Hepatocyte (in vitro differentiated cells): Measurements from ENCODE around the gene TAF4. TPM values are rescaled to one million over a fixed set of nuclear protein-coding genes. Genes with fewer than 3 reads are reported as not detected.
"Not testable (repeated sequence)": the region's sequence is repeated elsewhere in the genome, so short reads cannot be mapped to it uniquely, and the experiment has no call there.

Experiments used
- DNase-seq: peaks from one replicate; pipeline ENCODE4 v3.0.0-alpha.2; 2016; ENCODE audit warnings: low spot score
- H2AFZ ChIP-seq: fragments of 200-600 bp; sonication (generic); 2 replicates; pipeline ENCODE4 v1.6.0; 2016; ENCODE audit warnings: antibody characterized with exemption, mild to moderate bottlenecking
- H3K27ac ChIP-seq: fragments of 200-600 bp; sonication (generic); 2 replicates; pipeline ENCODE4 v1.5.1; 2016; ENCODE audit warnings: mild to moderate bottlenecking
- H3K27me3 ChIP-seq: fragments of 200-600 bp; sonication (generic); 2 replicates; pipeline ENCODE4 v1.6.1; 2016
- H3K36me3 ChIP-seq: fragments of 200-600 bp; sonication (generic); replicated peaks from 2 replicates; pipeline ENCODE4 v1.5.1; 2016; ENCODE audit warnings: low read depth; ENCODE audit not compliant: insufficient read depth
- H3K4me1 ChIP-seq: fragments of 200-600 bp; sonication (generic); 2 replicates; pipeline ENCODE4 v1.5.1; 2016; ENCODE audit warnings: mild to moderate bottlenecking, moderate library complexity; ENCODE audit not compliant: insufficient read depth
- H3K4me2 ChIP-seq: fragments of 200-600 bp; sonication (generic); 2 replicates; pipeline ENCODE4 v1.6.0; 2016
- H3K4me3 ChIP-seq: fragments of 200-600 bp; sonication (generic); 2 replicates; pipeline ENCODE4 v1.5.1; 2016; ENCODE audit warnings: mild to moderate bottlenecking
- H3K79me2 ChIP-seq: fragments of 200-600 bp; sonication (generic); 2 replicates; pipeline ENCODE4 v1.6.0; 2017; ENCODE audit warnings: mild to moderate bottlenecking
- H3K9me2 ChIP-seq: fragments of 200-600 bp; sonication (generic); replicated peaks from 2 replicates; pipeline ENCODE4 v1.6.0; 2017; ENCODE audit warnings: mild to moderate bottlenecking; ENCODE audit not compliant: insufficient read depth
- H3K9me3 ChIP-seq: fragments of 200-600 bp; sonication (generic); 2 replicates; pipeline ENCODE4 v1.5.1; 2016; ENCODE audit warnings: low read depth, mild to moderate bottlenecking
- H4K20me1 ChIP-seq: fragments of 200-600 bp; sonication (generic); 2 replicates; pipeline ENCODE4 v1.6.0; 2016; ENCODE audit warnings: mild to moderate bottlenecking; ENCODE audit not compliant: insufficient read depth, poor library complexity, severe bottlenecking
- EZH2 ChIP-seq: fragments of 200-600 bp; sonication (generic); IDR thresholded peaks from 2 replicates; pipeline ENCODE4 v1.6.1; 2016; ENCODE audit warnings: antibody characterized with exemption, mild to moderate bottlenecking, borderline replicate concordance
- EZH2phosphoT487 ChIP-seq: fragments of 200-600 bp; sonication (generic); IDR thresholded peaks from one replicate; pipeline ENCODE4 v1.6.1; 2018; ENCODE audit warnings: antibody characterized with exemption, mild to moderate bottlenecking, low read depth, moderate library complexity; ENCODE audit not compliant: unreplicated experiment, severe bottlenecking
- WGBS: methylation state at CpG from one replicate; pipeline ENCODE4 v1.1.6; 2016; ENCODE audit warnings: low lambda C conversion rate; ENCODE audit errors: missing lambda C conversion rate; 5-methylcytosine and 5-hydroxymethylcytosine counted together
- polyA plus RNA-seq: library from polyadenylated mRNA; unstranded; fragments of >200 nt; fragmentation: Nextera tagmentation; extraction: Ambion mirVana; gene quantifications from 2 replicates; pipeline ENCODE4 v1.2.1, GENCODE V29; 2016
- total RNA-seq: library from RNA; depleted of rRNA; stranded (reverse); fragments of >200 nt; gene quantifications from 2 replicates; pipeline ENCODE4 v1.2.3, GENCODE V29; 2014
- TF ChIP-seq, protein P1 (sequence below): fragments of 200-600 bp; sonication (generic); IDR thresholded peaks from 2 replicates; pipeline ENCODE4 v1.5.1; 2016; ENCODE audit warnings: antibody characterized with exemption, mild to moderate bottlenecking; ENCODE audit not compliant: poor library complexity

Gene TAF4
- total and polyA plus RNA-seq, 2 experiments from 2014 or later, result 2.9 to 6.6 TPM

DNA sequence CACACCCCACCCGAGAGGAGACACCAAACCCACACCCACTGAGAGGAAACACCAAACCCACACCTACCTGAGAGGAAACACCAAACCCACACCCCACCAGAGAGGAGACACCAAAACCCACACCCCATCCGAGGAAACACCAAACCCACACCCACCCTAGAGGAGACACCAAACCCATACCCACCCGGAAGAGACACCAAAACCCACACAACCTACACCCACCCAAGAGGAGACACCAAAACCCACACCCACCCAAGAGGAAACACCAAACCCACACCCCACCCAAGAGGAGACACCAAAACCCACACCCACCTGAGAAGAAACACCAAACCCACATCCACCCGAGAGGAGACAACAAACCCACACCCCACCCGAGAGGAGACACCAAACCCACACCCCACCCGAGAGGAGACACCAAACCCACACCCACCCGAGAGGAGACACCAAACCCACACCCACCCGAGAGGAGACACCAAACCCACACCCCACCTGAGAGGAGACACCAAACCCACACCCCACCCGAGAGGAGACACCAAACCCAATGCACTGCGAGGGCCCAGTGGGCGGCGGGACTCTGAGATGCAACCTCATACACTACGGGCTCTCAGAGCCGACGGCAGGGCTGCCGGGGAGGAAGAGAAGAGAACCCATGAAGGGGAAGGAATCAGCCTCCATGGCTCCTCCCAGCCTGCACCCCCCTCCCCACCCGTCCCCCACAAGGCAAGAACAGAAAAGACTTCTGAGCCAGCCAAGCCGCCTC, 83.3 kb downstream of the TAF4 start:
- WGBS, result 92% methylated on average over 10 of the region's 18 CpGs
- Histone ChIP-seq H3K27me3 (no peaks in the 10 kb centered on the region), H3K9me3 (no peaks in the 10 kb centered on the region), H2AFZ (no peak overlapping the region), H3K4me1 (no peaks in the 10 kb centered on the region), H3K4me2 (no peak overlapping the region), H3K9me2 (no peaks in the 10 kb centered on the region), H3K27ac (no peak overlapping the region), H3K36me3 (no peaks in the 10 kb centered on the region), H3K79me2 (no peaks in the 10 kb centered on the region), H4K20me1 (no peaks in the 10 kb centered on the region), H3K4me3 (no peak overlapping the region)
- DNase-seq, result no peak
- TF ChIP-seq, protein P1, sequence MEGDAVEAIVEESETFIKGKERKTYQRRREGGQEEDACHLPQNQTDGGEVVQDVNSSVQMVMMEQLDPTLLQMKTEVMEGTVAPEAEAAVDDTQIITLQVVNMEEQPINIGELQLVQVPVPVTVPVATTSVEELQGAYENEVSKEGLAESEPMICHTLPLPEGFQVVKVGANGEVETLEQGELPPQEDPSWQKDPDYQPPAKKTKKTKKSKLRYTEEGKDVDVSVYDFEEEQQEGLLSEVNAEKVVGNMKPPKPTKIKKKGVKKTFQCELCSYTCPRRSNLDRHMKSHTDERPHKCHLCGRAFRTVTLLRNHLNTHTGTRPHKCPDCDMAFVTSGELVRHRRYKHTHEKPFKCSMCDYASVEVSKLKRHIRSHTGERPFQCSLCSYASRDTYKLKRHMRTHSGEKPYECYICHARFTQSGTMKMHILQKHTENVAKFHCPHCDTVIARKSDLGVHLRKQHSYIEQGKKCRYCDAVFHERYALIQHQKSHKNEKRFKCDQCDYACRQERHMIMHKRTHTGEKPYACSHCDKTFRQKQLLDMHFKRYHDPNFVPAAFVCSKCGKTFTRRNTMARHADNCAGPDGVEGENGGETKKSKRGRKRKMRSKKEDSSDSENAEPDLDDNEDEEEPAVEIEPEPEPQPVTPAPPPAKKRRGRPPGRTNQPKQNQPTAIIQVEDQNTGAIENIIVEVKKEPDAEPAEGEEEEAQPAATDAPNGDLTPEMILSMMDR, result no peak
- TF ChIP-seq EZH2phosphoT487, result no peak
- TF ChIP-seq EZH2, result no peak

DNA sequence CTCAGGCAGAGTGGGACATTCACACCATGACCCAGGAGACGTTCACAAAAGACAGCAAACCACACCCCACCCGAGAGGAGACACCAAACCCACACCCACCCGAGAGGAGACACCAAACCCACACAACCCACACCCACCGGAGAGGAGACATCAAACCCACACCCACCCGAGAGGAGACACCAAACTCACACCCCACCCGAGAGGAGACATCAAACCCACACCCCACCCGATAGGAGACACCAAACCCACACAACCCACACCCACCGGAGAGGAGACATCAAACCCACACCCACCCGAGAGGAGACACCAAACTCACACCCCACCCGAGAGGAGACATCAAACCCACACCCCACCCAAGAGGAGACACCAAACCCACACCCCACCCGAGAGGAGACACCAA, 84.0 kb downstream of the TAF4 start:
- not testable (repeated sequence) for H3K4me2 ChIP-seq, H3K9me2 ChIP-seq, H2AFZ ChIP-seq, H3K4me1 ChIP-seq, H4K20me1 ChIP-seq, H3K79me2 ChIP-seq, H3K36me3 ChIP-seq, H3K27me3 ChIP-seq, H3K9me3 ChIP-seq, H3K27ac ChIP-seq, DNase-seq, H3K4me3 ChIP-seq
- WGBS, result 89% methylated on average over 1 of the region's 11 CpGs

DNA sequence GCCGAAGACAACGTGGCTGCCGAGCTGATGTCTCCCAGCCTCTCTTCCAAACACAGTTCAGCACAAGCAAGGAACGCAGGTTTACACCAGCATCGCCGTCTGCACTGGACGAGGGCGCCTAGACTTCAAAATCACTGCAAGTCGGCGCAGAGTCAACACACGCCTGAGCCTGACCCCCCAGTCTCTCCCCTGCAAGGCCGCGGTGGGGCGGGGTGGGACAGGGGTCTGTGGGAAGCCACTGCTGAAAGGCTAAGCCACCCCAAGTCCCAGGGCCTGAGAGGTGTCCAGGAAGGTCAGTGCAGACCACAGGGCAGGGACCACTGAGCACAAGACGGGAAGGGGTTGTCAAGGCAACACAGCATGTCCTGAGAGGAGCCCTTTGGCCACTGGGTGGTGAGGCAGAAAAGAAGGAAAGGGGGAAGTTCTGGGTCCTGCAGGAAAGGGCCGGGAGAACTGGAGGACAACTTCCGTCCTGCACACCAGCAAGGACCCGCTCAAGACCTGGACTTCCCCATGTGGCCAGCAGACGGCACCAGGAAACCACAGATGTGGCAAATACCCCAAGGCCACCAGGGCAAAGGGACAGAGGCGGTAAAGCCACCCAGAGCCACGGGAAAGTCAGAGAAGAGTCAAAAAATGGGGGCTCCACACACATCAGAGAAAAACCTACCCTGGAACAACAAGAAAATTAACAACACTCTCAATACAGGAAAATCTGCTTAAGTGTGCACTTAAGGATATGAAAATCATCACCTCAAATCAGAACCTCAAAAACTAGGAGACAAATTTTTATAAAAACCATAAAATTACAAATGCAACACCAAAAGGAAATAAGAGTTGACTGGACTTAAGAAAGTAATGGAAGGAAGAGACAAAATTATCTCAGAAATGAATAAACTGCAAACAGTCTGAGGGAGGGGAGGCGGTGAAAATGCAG, 84.8 kb downstream of the TAF4 start:
- no peaks in the 10 kb centered on the region for H3K9me3 ChIP-seq
- H3K4me3 ChIP-seq, result no peak overlapping the region
- H3K79me2 ChIP-seq, result no peaks in the 10 kb centered on the region
- no peaks in the 10 kb centered on the region for H3K4me1 ChIP-seq
- no peak for TF ChIP-seq EZH2phosphoT487
- TF ChIP-seq EZH2, result no peak
- TF ChIP-seq, protein P1, result peak; percentile 30
- no peaks in the 10 kb centered on the region for H3K9me2 ChIP-seq
- WGBS, result 92% methylated on average over 22 of the region's 22 CpGs
- no peak overlapping the region for H2AFZ ChIP-seq
- DNase-seq, result no peak
- no peak overlapping the region for H3K27ac ChIP-seq
- no peaks in the 10 kb centered on the region for H3K27me3 ChIP-seq
- H3K4me2 ChIP-seq, result no peak overlapping the region
- H4K20me1 ChIP-seq, result no peaks in the 10 kb centered on the region
- H3K36me3 ChIP-seq, result no peaks in the 10 kb centered on the region
